GM10248 (cell line): ENCODE measurements around the gene MEF2B.
"Not testable (repeated sequence)": the region's sequence is repeated elsewhere in the genome, so short reads cannot be mapped to it uniquely, and the experiment has no call there.

ENCODE experiments used
- CTCF ChIA-PET: fragments of 300-600 bp; sonication (Branson Sonifier 250); formaldehyde crosslinking; extraction: SDS; loops from one replicate; lab custom pipeline; 2021; ENCODE audit warnings: antibody characterized with exemption; lab: Yijun Ruan, JAX
- POLR2A ChIA-PET: fragments of 350-650 bp; sonication (Branson Sonifier 250); formaldehyde crosslinking; extraction: SDS; loops from one replicate; lab custom pipeline; 2020; ENCODE audit warnings: antibody characterized with exemption; lab: Yijun Ruan, JAX
- DNase-seq: peaks from one replicate; pipeline ENCODE4 v3.0.0; 2012; ENCODE audit errors: extremely low spot score
- CTCF ChIP-seq: IDR thresholded peaks from 2 replicates; pipeline ENCODE4 v1.5.1; 2012; ENCODE audit warnings: mild to moderate bottlenecking, low read depth; ENCODE audit errors: extremely low read depth, missing control alignments, control extremely low read depth

Gene MEF2B

DNA sequence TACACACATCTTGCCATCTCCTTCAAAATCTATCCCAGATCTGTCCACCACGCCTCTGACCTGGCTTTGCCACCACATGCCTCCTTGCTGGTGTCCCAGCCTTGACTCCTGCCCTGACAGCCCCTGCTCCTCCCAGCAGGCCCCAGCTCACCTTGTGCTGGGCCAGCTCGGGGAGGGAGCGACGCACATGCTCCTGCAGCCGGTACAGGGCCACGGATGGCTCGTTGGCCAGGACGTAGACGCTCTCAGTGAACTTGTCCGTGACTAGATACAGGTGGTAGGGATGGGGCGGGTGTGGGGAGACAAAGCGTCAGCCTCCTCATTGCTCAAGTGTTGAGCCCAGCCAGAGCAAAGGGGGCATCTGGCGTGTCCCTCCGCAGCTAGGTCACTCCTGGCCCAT is 16.7 kb upstream of the MEF2B start:
- TF ChIP-seq CTCF, result no peak
- CTCF ChIA-PET, result interaction anchor here (0.7 to 2.0 kb wide), 2 partner anchors 12 to 30 kb away, joined by 3 to 8 read pairs; no protein-coding TSS in a partner anchor
- POLR2A ChIA-PET, result no interaction called here
- DNase-seq, result no peak

GRCh38 chr19:19185853-19186740 is 16.0 kb upstream of the MEF2B start:
- POLR2A ChIA-PET, result no interaction called here
- TF ChIP-seq CTCF, result peak; percentile 46
- no peak for DNase-seq
- CTCF ChIA-PET, result interaction anchor here (2.0 to 2.9 kb wide), 2 partner anchors 11 to 12 kb away, joined by 8 to 21 read pairs; no protein-coding TSS in a partner anchor

- ChIA-PET POLR2A (no interaction called here), CTCF (no interaction called here)
These were observed 11.5 kb upstream of the MEF2B start for GRCh38 chr19:19181488-19181998.

GRCh38 chr19:19179548-19180441 is 9.7 kb upstream of the MEF2B start:
- ChIA-PET CTCF (interaction anchor here (14.0 kb wide), 1 partner anchor 34 kb away, joined by 302 read pairs; no protein-coding TSS in a partner anchor), POLR2A (no interaction called here)
- no peak for DNase-seq
- no peak for TF ChIP-seq CTCF

More at GRCh38 chr19:19181488-19181998, 11.5 kb upstream of the MEF2B start:
- no peak for DNase-seq
- no peak for TF ChIP-seq CTCF

DNA sequence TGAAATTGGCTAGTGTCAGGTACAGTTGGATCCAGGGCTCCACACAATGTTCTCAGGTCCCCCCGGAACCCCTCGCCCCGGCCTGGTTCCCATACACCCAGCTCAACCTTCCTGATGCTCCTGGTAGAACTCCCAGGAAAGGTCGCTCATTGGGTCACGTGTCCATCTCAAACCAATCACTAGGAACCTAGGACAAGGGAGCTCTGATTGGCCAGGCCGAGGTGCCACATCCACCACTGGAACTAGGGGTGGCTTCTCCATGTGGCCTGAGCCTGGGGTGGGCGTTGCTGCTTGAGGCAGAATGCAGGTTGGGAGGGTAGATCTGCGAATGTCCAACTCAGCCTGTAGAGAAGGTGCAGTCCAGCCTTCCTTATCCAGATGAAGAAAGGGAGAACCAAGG is 6.9 kb upstream of the MEF2B start:
- no peak for DNase-seq
- CTCF ChIA-PET, result interaction anchor here (1.3 to 14.0 kb wide), 7 partner anchors 10 to 123 kb away, joined by 3 to 302 read pairs (median 20); no protein-coding TSS in a partner anchor
- POLR2A ChIA-PET, result interaction anchor here (0.6 kb wide), 1 partner anchor 162 kb away, joined by 3 read pairs; no protein-coding TSS in a partner anchor
- TF ChIP-seq CTCF, result no peak

- CTCF ChIA-PET, result interaction anchor here (1.4 to 14.0 kb wide), 4 partner anchors 10 to 28 kb away, joined by 4 to 302 read pairs (median 7); no protein-coding TSS in a partner anchor
- POLR2A ChIA-PET, result interaction anchor here (0.7 kb wide), 1 partner anchor 12 kb away, joined by 4 read pairs; no protein-coding TSS in a partner anchor
- DNase-seq, result not testable (repeated sequence)
These were observed 3.2 kb upstream of the MEF2B start for GRCh38 chr19:19173243-19173642.
